ENCODE data around the gene RSPO4.

Gene RSPO4

GRCh38 chr20:1014471-1014870, 12.4 kb upstream of the RSPO4 start:
- TF ChIP-seq CTCF (IDR thresholded peaks at IDR 0.05), result no peak

- TF ChIP-seq CTCF (IDR thresholded peaks at IDR 0.05), result no peak
These were observed 11.6 kb upstream of the RSPO4 start for GRCh38 chr20:1013566-1014340.

GRCh38 chr20:1012359-1013168, 10.5 kb upstream of the RSPO4 start:
- TF ChIP-seq CTCF (IDR thresholded peaks at IDR 0.05), result no peak

- TF ChIP-seq CTCF (IDR thresholded peaks at IDR 0.05), result no peak
These were observed 8.5 kb upstream of the RSPO4 start for GRCh38 chr20:1010659-1011058.

GRCh38 chr20:1005452-1006027, 3.4 kb upstream of the RSPO4 start:
- TF ChIP-seq CTCF (IDR thresholded peaks at IDR 0.05), result no peak

GRCh38 chr20:1003920-1004697, 2.0 kb upstream of the RSPO4 start:
- TF ChIP-seq CTCF (IDR thresholded peaks at IDR 0.05), result no peak
